Activated T-helper 2 cell treated with anti-CD3 and anti-CD28 coated beads, Interferon-gamma antibody, Interleukin-2, Interleukin-4, amounts not matched to agents 10 μg/mL and 5 μg/mL and 100 μg/mL, durations not matched to agents 14 hours and 24 hours and 36 hours (primary cell): ENCODE results near the gene RAD23B. TPM values are rescaled to one million over a fixed set of nuclear protein-coding genes. Genes with fewer than 3 reads are reported as not detected.
"Not testable (repeated sequence)": the region's sequence is repeated elsewhere in the genome, so short reads cannot be mapped to it uniquely, and the experiment has no call there.

Source experiments
- DNase-seq: peaks from one replicate; pipeline ENCODE4 v3.0.0; 2021; ENCODE audit warnings: low spot score
- H3K27ac Mint-ChIP-seq: one replicate; pipeline ENCODE4 v1.8.0; 2021; ENCODE audit warnings: mixed read lengths
- H3K27me3 Mint-ChIP-seq: one replicate; pipeline ENCODE4 v1.8.0; 2021; ENCODE audit warnings: low read depth, mixed read lengths
- H3K36me3 Mint-ChIP-seq: one replicate; pipeline ENCODE4 v1.8.0; 2021; ENCODE audit warnings: low read depth, mixed read lengths
- H3K4me1 Mint-ChIP-seq: one replicate; pipeline ENCODE4 v1.8.0; 2021; ENCODE audit warnings: low read depth, mixed read lengths
- H3K4me3 Mint-ChIP-seq: one replicate; pipeline ENCODE4 v1.8.0; 2021; ENCODE audit warnings: low read depth, mild to moderate bottlenecking, moderate library complexity, mixed read lengths
- H3K9me3 Mint-ChIP-seq: one replicate; pipeline ENCODE4 v1.8.0; 2021; ENCODE audit warnings: mixed read lengths
- intact Hi-C: fragments of 100-400 bp; cut with micrococcal nuclease; formaldehyde crosslinking; loops from one replicate; pipeline ENCODE4 v1.15.1; 2023
- total RNA-seq: library from RNA; stranded (reverse); gene quantifications from 2 replicates; pipeline ENCODE4 v1.2.3, GENCODE V29; 2022

The RAD23B gene
- total RNA-seq, 1 donor from 2014 or later, result 145 TPM

- intact Hi-C loops, result loop anchor here (10.0 kb wide), 1 partner anchor 1829 kb away; the partner anchor contains the start of gene TMEM245
- H3K27me3 Mint-ChIP-seq, result no peaks in the 10 kb centered on the region
- H3K27ac Mint-ChIP-seq, result peak overlapping the region; percentile 75
- DNase-seq, result no peak
- peak overlapping the region; percentile 97 for H3K4me3 Mint-ChIP-seq
- peaks cover 63% of the 10 kb centered on the region for H3K4me1 Mint-ChIP-seq
- H3K9me3 Mint-ChIP-seq, result no peaks in the 10 kb centered on the region
- peaks cover 44% of the 10 kb centered on the region for H3K36me3 Mint-ChIP-seq
These were observed 3.0 kb downstream of the RAD23B start for GRCh38 chr9:107286057-107286456.

- Mint-ChIP-seq H3K27me3 (no peaks in the 10 kb centered on the region), H3K36me3 (peaks cover 50% of the 10 kb centered on the region), H3K27ac (peak overlapping the region; percentile 91), H3K4me3 (no peak overlapping the region), H3K9me3 (no peaks in the 10 kb centered on the region), H3K4me1 (peaks cover 56% of the 10 kb centered on the region)
- no peak for DNase-seq
- intact Hi-C loops, result loop anchor here (1.0 to 10.0 kb wide), 5 partner anchors 11 to 1826 kb away; partner anchors contain the start of gene TMEM245
These were observed 5.6 kb downstream of the RAD23B start for GRCh38 chr9:107288701-107289100.

DNA sequence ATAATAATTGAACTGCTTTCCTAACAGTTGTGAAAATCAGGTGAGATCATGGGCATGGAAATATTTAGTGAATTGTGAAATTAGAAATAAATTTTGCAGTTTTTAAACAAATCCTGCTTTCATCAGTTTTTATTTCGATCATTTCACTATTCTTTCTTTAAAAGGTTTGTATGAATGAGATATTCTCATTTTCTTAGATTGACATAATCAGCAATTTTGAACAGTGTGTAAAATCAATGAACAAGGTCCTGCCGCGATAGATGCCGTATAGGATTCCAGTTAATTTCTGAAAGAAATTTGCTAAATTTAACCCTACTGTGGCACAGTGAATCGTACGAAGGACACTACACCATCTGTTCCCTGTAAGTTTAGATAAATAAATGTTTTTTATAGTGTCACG, 7.5 kb downstream of the RAD23B start:
- no peaks in the 10 kb centered on the region for H3K27me3 Mint-ChIP-seq
- no peak overlapping the region for H3K4me3 Mint-ChIP-seq
- H3K4me1 Mint-ChIP-seq, result peaks cover 66% of the 10 kb centered on the region
- no peak overlapping the region for H3K27ac Mint-ChIP-seq
- intact Hi-C loops, result no loop called here
- no peak for DNase-seq
- H3K36me3 Mint-ChIP-seq, result peaks cover 39% of the 10 kb centered on the region
- no peaks in the 10 kb centered on the region for H3K9me3 Mint-ChIP-seq

DNA sequence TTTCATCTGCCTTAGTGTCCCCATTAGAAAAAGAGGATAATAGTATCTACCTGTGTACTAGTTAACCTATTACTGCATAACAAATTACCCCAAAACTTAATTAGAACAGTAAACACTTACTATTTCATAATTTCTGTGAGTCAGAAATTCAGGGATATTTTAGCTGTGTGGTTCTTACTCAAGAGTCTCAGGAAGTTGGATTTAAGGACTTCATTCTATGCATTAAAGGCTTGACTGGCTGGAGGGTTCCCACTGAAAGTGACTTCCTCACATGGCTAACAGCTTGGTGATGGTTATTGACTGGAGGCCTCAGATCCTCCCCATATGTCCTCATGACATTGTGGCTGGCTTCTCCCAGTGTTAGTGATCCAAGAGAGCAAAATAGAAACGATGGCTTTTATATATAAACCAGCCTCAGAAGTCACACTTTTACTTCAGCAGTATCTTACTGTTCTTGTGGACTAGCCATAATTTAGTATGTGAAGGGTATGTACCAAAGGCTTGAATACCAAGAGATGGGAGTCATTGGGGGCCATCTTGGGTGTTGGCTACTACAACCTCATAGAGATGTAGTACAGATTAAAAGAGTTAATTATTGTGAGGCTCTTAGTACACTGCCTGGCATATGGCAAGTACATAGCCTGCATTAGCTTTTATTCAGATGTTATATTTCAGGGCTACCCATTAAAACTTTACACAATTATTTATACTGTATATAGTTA, 9.9 kb downstream of the RAD23B start:
- Mint-ChIP-seq H3K4me3 (no peak overlapping the region), H3K4me1 (peaks cover 61% of the 10 kb centered on the region), H3K9me3 (no peaks in the 10 kb centered on the region), H3K27me3 (no peaks in the 10 kb centered on the region), H3K27ac (no peak overlapping the region), H3K36me3 (peaks cover 37% of the 10 kb centered on the region)
- DNase-seq, result no peak
- intact Hi-C loops, result no loop called here

DNA sequence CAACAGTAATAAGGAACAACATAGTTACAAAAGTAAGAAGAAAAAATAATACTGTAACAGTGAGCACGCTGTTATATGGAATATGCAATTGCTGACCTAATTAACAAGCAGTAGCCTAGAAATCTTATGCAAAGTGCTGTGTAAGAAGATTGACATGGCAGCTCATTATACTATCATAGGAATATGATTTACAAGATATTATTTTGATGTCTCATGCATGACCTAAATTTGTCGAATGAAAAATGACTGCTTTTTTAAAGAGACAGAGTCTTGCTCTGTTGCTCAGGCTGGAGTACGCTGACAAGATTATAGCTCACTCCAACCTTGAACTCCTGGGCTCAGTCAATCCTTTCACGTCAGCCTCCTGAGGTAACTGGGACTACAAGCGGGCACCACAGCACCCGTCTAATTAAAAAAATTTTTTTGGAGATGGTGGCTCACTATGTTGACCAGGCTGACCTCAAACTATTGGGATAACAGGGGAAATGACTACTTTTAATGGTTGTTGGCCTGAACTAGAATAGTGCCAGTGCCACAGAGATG, 10.5 kb downstream of the RAD23B start:
- H3K27me3 Mint-ChIP-seq, result no peaks in the 10 kb centered on the region
- H3K4me3 Mint-ChIP-seq, result no peak overlapping the region
- no peak for DNase-seq
- intact Hi-C loops, result no loop called here
- H3K27ac Mint-ChIP-seq, result no peak overlapping the region
- no peaks in the 10 kb centered on the region for H3K9me3 Mint-ChIP-seq
- peaks cover 37% of the 10 kb centered on the region for H3K36me3 Mint-ChIP-seq
- H3K4me1 Mint-ChIP-seq, result peaks cover 55% of the 10 kb centered on the region

DNA sequence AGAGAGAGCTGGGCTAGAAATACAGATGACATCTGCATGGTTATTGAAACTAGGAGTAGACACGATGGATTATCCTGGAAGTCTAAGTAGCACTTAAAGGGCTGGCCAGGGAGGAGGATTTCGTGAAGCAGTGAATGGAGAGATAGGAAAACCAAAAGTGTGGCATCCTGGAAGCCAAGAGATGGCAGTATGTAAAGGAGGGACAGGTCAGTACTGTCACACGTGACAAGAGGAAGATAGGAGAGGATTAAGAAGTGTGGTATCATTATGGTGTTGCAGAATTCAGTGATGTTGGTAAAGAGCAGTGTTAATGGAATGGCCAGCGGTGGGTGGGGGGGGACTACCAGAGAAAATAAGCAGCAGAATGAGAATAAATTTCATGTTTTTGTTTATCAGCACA, 11.7 kb downstream of the RAD23B start:
- no peaks in the 10 kb centered on the region for H3K27me3 Mint-ChIP-seq
- no peak for DNase-seq
- intact Hi-C loops, result no loop called here
- H3K9me3 Mint-ChIP-seq, result no peaks in the 10 kb centered on the region
- no peak overlapping the region for H3K4me3 Mint-ChIP-seq
- H3K27ac Mint-ChIP-seq, result no peak overlapping the region
- H3K36me3 Mint-ChIP-seq, result peaks cover 41% of the 10 kb centered on the region
- peaks cover 55% of the 10 kb centered on the region for H3K4me1 Mint-ChIP-seq

DNA sequence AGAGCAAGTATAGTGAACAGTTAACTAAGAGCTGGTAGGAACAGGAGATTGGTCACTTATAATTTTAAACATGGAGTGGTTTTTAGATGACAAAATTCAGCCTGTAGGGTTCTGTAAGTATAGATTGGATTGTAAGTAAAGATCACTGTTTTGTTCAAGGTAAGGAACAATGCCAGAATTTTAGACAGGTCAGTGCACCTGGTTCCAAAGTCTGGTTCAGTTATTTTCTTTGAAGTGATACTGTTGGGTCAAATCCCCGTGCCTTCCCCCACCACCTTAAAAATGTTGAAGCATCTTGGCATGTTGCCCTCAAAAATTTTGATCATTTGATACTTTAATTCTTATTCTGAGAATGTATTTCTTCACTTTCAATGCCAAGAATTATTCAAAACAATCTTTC, 12.9 kb downstream of the RAD23B start:
- intact Hi-C loops, result no loop called here

DNA sequence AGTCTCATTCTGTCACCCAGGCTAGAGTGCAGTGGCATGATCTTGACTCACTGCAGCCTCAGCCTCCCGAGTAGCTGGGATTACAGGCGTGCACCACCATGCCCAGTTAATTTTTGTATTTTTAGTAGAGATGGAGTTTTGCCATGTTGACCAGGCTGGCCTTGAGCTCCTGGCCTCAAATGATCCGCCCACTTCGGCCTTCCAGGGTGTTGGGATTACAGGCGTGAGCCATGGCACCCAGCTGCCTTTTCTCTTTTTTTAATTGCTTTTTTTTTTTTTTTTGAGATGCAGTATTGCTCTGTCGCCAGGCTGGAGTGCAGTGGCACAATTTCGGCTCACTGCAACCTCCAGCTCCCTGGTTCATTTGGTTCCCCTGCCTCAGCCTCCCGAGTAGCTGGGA, 13.5 kb downstream of the RAD23B start:
- DNase-seq, H3K27ac Mint-ChIP-seq, H3K4me3 Mint-ChIP-seq, H3K27me3 Mint-ChIP-seq, H3K9me3 Mint-ChIP-seq, intact Hi-C loops: not testable (repeated sequence)
- H3K4me1 Mint-ChIP-seq, result peaks cover 47% of the 10 kb centered on the region
- H3K36me3 Mint-ChIP-seq, result peaks cover 35% of the 10 kb centered on the region

More for the DNA sequence above, 12.9 kb downstream of the RAD23B start:
- peaks cover 45% of the 10 kb centered on the region for H3K4me1 Mint-ChIP-seq
- peak overlapping the region; percentile 21 for H3K27ac Mint-ChIP-seq
- peaks cover 33% of the 10 kb centered on the region for H3K36me3 Mint-ChIP-seq
- no peak for DNase-seq
- H3K9me3 Mint-ChIP-seq, result no peaks in the 10 kb centered on the region
- H3K4me3 Mint-ChIP-seq, result no peak overlapping the region
- H3K27me3 Mint-ChIP-seq, result no peaks in the 10 kb centered on the region

GRCh38 chr9:107299437-107299836, 16.4 kb downstream of the RAD23B start:
- DNase-seq, result no peak
- peaks cover 33% of the 10 kb centered on the region for H3K4me1 Mint-ChIP-seq
- peaks cover 37% of the 10 kb centered on the region for H3K36me3 Mint-ChIP-seq
- H3K27ac Mint-ChIP-seq, result no peak overlapping the region
- no peaks in the 10 kb centered on the region for H3K9me3 Mint-ChIP-seq
- H3K27me3 Mint-ChIP-seq, result no peaks in the 10 kb centered on the region
- intact Hi-C loops, result loop anchor here (1.0 kb wide), 1 partner anchor 10 kb away; no protein-coding TSS in a partner anchor
- no peak overlapping the region for H3K4me3 Mint-ChIP-seq

DNA sequence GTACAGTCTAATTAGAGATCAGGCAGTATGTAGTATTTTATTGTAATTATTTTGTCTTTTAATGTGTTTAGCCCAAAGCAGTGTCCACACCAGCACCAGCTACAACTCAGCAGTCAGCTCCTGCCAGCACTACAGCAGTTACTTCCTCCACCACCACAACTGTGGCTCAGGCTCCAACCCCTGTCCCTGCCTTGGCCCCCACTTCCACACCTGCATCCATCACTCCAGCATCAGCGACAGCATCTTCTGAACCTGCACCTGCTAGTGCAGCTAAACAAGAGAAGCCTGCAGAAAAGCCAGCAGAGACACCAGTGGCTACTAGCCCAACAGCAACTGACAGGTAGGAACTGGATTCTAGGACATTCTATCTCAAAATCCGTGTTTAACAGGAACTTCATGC, 23.2 kb downstream of the RAD23B start:
- H3K36me3 Mint-ChIP-seq, result peaks cover 66% of the 10 kb centered on the region
- H3K9me3 Mint-ChIP-seq, result no peaks in the 10 kb centered on the region
- H3K4me3 Mint-ChIP-seq, result no peak overlapping the region
- H3K27me3 Mint-ChIP-seq, result no peaks in the 10 kb centered on the region
- intact Hi-C loops, result no loop called here
- peaks cover 37% of the 10 kb centered on the region for H3K4me1 Mint-ChIP-seq
- H3K27ac Mint-ChIP-seq, result no peak overlapping the region
- DNase-seq, result no peak

DNA sequence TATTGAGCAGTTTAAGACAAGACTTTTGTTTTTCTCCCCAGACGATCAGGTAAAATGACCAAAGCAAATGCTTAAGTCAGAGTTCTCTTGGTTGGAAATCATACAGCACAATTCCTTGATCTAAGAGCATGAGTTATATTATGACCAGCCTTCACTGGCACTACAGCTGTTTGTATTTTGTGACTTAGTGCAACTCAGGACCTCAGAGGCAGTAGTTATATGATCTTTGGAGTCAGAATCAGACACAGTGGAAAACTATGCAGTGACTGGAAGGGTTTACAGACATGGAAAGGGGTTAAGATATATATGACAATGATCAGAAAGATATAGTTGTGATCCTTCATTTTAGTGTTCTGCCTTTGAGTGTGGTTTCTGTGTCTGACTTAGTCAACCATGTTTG, 24.3 kb downstream of the RAD23B start:
- Mint-ChIP-seq H3K4me3 (no peak overlapping the region), H3K27me3 (no peaks in the 10 kb centered on the region), H3K9me3 (no peaks in the 10 kb centered on the region), H3K36me3 (peaks cover 66% of the 10 kb centered on the region), H3K27ac (no peak overlapping the region), H3K4me1 (peaks cover 40% of the 10 kb centered on the region)
- intact Hi-C loops, result no loop called here
- no peak for DNase-seq

DNA sequence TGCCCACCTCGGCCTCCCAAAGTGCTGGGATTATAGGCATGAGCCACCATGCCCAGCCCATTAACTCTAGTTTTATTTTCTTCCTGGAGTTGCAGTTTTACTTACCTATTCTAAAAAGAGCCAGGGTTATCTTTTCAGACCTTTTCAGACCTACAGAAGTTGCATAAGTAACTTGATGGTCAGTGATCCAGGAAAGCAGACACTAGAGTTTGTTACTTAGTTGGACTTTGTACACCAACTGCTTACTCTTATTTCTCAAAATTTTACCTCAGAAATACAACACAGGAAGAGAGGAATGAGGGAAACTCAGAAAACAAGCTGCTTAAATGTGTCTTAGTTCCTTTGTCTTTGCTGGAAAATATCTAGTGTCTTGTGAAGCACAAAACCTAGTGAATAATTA, 25.4 kb downstream of the RAD23B start:
- DNase-seq, result no peak
- peaks cover 78% of the 10 kb centered on the region for H3K36me3 Mint-ChIP-seq
- no peaks in the 10 kb centered on the region for H3K9me3 Mint-ChIP-seq
- no peaks in the 10 kb centered on the region for H3K27me3 Mint-ChIP-seq
- H3K4me3 Mint-ChIP-seq, result no peak overlapping the region
- H3K4me1 Mint-ChIP-seq, result peaks cover 46% of the 10 kb centered on the region
- intact Hi-C loops, result no loop called here
- no peak overlapping the region for H3K27ac Mint-ChIP-seq

DNA sequence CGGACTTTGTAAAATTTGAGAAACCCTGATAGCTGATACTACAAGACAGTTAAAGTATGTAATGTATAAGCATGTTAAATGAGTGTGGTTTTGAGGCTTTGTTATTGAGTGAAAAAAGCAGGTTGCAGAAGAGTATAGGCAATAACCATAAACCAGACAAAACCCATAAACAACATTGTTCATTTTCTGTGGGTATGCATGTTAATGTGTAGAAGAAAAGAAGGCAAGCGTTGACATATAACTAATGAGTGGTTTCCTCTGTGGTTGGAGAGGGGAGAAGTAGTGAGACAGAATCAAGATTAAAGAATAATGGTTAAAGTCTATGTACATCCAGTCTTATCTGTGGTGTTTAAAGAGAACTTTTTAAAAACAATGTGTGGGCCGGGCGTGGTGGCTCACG, 26.2 kb downstream of the RAD23B start:
- no peaks in the 10 kb centered on the region for H3K27me3 Mint-ChIP-seq
- intact Hi-C loops, result loop anchor here (1.0 kb wide), 2 partner anchors 21 to 25 kb away; no protein-coding TSS in a partner anchor
- peaks cover 52% of the 10 kb centered on the region for H3K4me1 Mint-ChIP-seq
- H3K4me3 Mint-ChIP-seq, result peak overlapping the region; percentile 13
- peak overlapping the region; percentile 44 for H3K27ac Mint-ChIP-seq
- H3K9me3 Mint-ChIP-seq, result no peaks in the 10 kb centered on the region
- no peak for DNase-seq
- peaks cover 81% of the 10 kb centered on the region for H3K36me3 Mint-ChIP-seq
